GM12891 (cell line): Measurements from ENCODE around the gene PARD3.

ENCODE experiments used
- POLR2A ChIP-seq: IDR thresholded peaks from 2 replicates; pipeline ENCODE4 v1.6.1; 2011; ENCODE audit warnings: low read depth, low read length, control low read depth
- POLR2AphosphoS5 ChIP-seq: IDR thresholded peaks from 2 replicates; pipeline ENCODE4 v1.6.1; 2011; ENCODE audit warnings: low read depth, low read length, control low read depth
- POU2F2 ChIP-seq: IDR thresholded peaks from 2 replicates; pipeline ENCODE4 v1.6.1; 2011; ENCODE audit warnings: low read depth, mild to moderate bottlenecking, control low read depth, low read length, moderate library complexity
- TAF1 ChIP-seq: IDR thresholded peaks from 2 replicates; pipeline ENCODE4 v1.6.1; 2011; ENCODE audit warnings: low read depth, low read length, control low read depth

- TF ChIP-seq TAF1 = no peak
- no peak for TF ChIP-seq POLR2A
- TF ChIP-seq POLR2AphosphoS5 = no peak
- TF ChIP-seq POU2F2 = no peak
Measured at GRCh38 chr10:34740321-34740720, 74.8 kb downstream of the PARD3 start.
